Glomerular endothelial cell (primary cell): ENCODE measurements around the gene TAC4. TPM values are rescaled to one million over a fixed set of nuclear protein-coding genes. Genes with fewer than 3 reads are reported as not detected.

Source experiments
- DNase-seq: peaks from one replicate; pipeline ENCODE4 v3.0.0-alpha.2; 2011; ENCODE audit warnings: low read depth, low spot score; ENCODE audit errors: extremely low read depth
- total RNA-seq: library from RNA; depleted of rRNA; stranded (reverse); fragments of >200 nt; gene quantifications from 2 replicates; pipeline ENCODE4 v1.2.3, GENCODE V29; 2015

Gene TAC4
- total RNA-seq, 1 donor from 2014 or later = not detected

- no peak for DNase-seq
Measured at GRCh38 chr17:49873926-49874325, 26.1 kb upstream of the TAC4 start.

GRCh38 chr17:49873466-49873865, 25.6 kb upstream of the TAC4 start:
- no peak for DNase-seq

GRCh38 chr17:49872754-49873377, 25.0 kb upstream of the TAC4 start:
- no peak for DNase-seq

GRCh38 chr17:49871211-49871610, 23.3 kb upstream of the TAC4 start:
- DNase-seq = no peak

- DNase-seq = no peak
Measured at GRCh38 chr17:49870298-49870697, 22.4 kb upstream of the TAC4 start.

GRCh38 chr17:49869038-49869374, 21.1 kb upstream of the TAC4 start:
- no peak for DNase-seq

- no peak for DNase-seq
Measured at GRCh38 chr17:49866882-49867413, 19.1 kb upstream of the TAC4 start.

GRCh38 chr17:49866019-49866380, 18.1 kb upstream of the TAC4 start:
- no peak for DNase-seq

GRCh38 chr17:49862781-49863331, 15.0 kb upstream of the TAC4 start:
- DNase-seq = no peak

GRCh38 chr17:49861150-49861884, 13.4 kb upstream of the TAC4 start:
- DNase-seq = no peak

GRCh38 chr17:49859991-49860953, 12.4 kb upstream of the TAC4 start:
- DNase-seq = no peak

- no peak for DNase-seq
Measured at GRCh38 chr17:49858796-49859195, 10.9 kb upstream of the TAC4 start.

GRCh38 chr17:49854126-49854525, 6.3 kb upstream of the TAC4 start:
- DNase-seq = no peak

GRCh38 chr17:49853470-49854015, 5.7 kb upstream of the TAC4 start:
- DNase-seq = no peak

GRCh38 chr17:49851387-49852291, 3.8 kb upstream of the TAC4 start:
- no peak for DNase-seq

GRCh38 chr17:49850772-49851386, 3.0 kb upstream of the TAC4 start:
- DNase-seq = no peak

GRCh38 chr17:49850218-49850610, 2.3 kb upstream of the TAC4 start:
- no peak for DNase-seq

GRCh38 chr17:49848739-49849138, 870 bp upstream of the TAC4 start:
- no peak for DNase-seq
